ENCODE data around the gene FBXW9.
"Not testable (repeated sequence)": the region's sequence is repeated elsewhere in the genome, so short reads cannot be mapped to it uniquely, and the experiment has no call there.

FBXW9 gene

GRCh38 chr19:12726988-12727316 is 30.5 kb upstream of the FBXW9 start:
- H3K4me1 ChIP-seq (ENCODE audit: control insufficient read depth in 2 of 2, insufficient read depth in 2 of 2, low read length in 2 of 2), result peaks cover 11 to 15% of the 10 kb centered on the region in 2 donors
- no peaks in the 10 kb centered on the region for H3K27me3 ChIP-seq (ENCODE audit: control insufficient read depth in 2 of 2, insufficient read depth in 2 of 2, low read length in 2 of 2)
- H3K9me3 ChIP-seq (ENCODE audit: control insufficient read depth in 2 of 2, low read length in 2 of 2), result no peaks in the 10 kb centered on the region
- no peak overlapping the region for H3K9ac ChIP-seq (ENCODE audit: low read depth in 1 of 2, low read length in 2 of 2)
- H3K27ac ChIP-seq (ENCODE audit: low read depth in 2 of 2, low read length in 2 of 2), result no peak overlapping the region
- H3K4me3 ChIP-seq (ENCODE audit: low read length in 2 of 2), result no peak overlapping the region
- peaks cover 30 to 34% of the 10 kb centered on the region in 2 donors for H3K36me3 ChIP-seq (ENCODE audit: control insufficient read depth in 2 of 2, insufficient read depth in 2 of 2, low read length in 2 of 2)

GRCh38 chr19:12725612-12726011 is 29.2 kb upstream of the FBXW9 start:
- not testable (repeated sequence) for H3K27ac ChIP-seq (ENCODE audit: low read depth in 2 of 2, low read length in 2 of 2)
- H3K4me1 ChIP-seq (ENCODE audit: control insufficient read depth in 2 of 2, insufficient read depth in 2 of 2, low read length in 2 of 2), result peaks cover 20 to 25% of the 10 kb centered on the region in 2 donors

GRCh38 chr19:12723641-12724426 is 27.4 kb upstream of the FBXW9 start, which contains the start of gene TNPO2:
Gene TNPO2 (minus strand): TSS chr19:12723932. CDS start chr19:12720977, 2,955 bp downstream.
- no peaks in the 10 kb centered on the region for H3K9me3 ChIP-seq (ENCODE audit: control insufficient read depth in 2 of 2, low read length in 2 of 2)
- H3K27ac ChIP-seq (ENCODE audit: low read depth in 2 of 2, low read length in 2 of 2), result peak within 1 kb of the TSS; percentile 69 to 72

More at GRCh38 chr19:12725612-12726011, 29.2 kb upstream of the FBXW9 start:
- peaks cover 19 to 24% of the 10 kb centered on the region in 2 donors for H3K36me3 ChIP-seq (ENCODE audit: control insufficient read depth in 2 of 2, insufficient read depth in 2 of 2, low read length in 2 of 2)
- not testable (repeated sequence) for H3K4me3 ChIP-seq (ENCODE audit: low read length in 2 of 2); H3K27me3 ChIP-seq (ENCODE audit: control insufficient read depth in 2 of 2, insufficient read depth in 2 of 2, low read length in 2 of 2); H3K9ac ChIP-seq (ENCODE audit: low read depth in 1 of 2, low read length in 2 of 2); H3K9me3 ChIP-seq (ENCODE audit: control insufficient read depth in 2 of 2, low read length in 2 of 2)

GRCh38 chr19:12723381-12723640 is 26.9 kb upstream of the FBXW9 start:
- Histone ChIP-seq H3K4me1 (ENCODE audit: control insufficient read depth in 2 of 2, insufficient read depth in 2 of 2, low read length in 2 of 2) (peaks cover 21 to 29% of the 10 kb centered on the region in 2 donors), H3K9me3 (ENCODE audit: control insufficient read depth in 2 of 2, low read length in 2 of 2) (no peaks in the 10 kb centered on the region), H3K36me3 (ENCODE audit: control insufficient read depth in 2 of 2, insufficient read depth in 2 of 2, low read length in 2 of 2) (peaks cover 7 to 9% of the 10 kb centered on the region in 2 donors), H3K9ac (ENCODE audit: low read depth in 1 of 2, low read length in 2 of 2) (peak overlapping the region; percentile 65 to 73), H3K27ac (ENCODE audit: low read depth in 2 of 2, low read length in 2 of 2) (peak overlapping the region; percentile 45 to 72), H3K4me3 (ENCODE audit: low read length in 2 of 2) (peak overlapping the region; percentile 79 to 92), H3K27me3 (ENCODE audit: control insufficient read depth in 2 of 2, insufficient read depth in 2 of 2, low read length in 2 of 2) (no peaks in the 10 kb centered on the region)

More at GRCh38 chr19:12723641-12724426, 27.4 kb upstream of the FBXW9 start, which contains the start of gene TNPO2:
- Histone ChIP-seq H3K4me1 (ENCODE audit: control insufficient read depth in 2 of 2, insufficient read depth in 2 of 2, low read length in 2 of 2) (peaks cover 21 to 29% of the 10 kb centered on the region in 2 donors), H3K36me3 (ENCODE audit: control insufficient read depth in 2 of 2, insufficient read depth in 2 of 2, low read length in 2 of 2) (peaks cover 7 to 8% of the 10 kb centered on the region in 2 donors), H3K27me3 (ENCODE audit: control insufficient read depth in 2 of 2, insufficient read depth in 2 of 2, low read length in 2 of 2) (no peaks in the 10 kb centered on the region), H3K9ac (ENCODE audit: low read depth in 1 of 2, low read length in 2 of 2) (peak within 1 kb of the TSS; percentile 65 to 79), H3K4me3 (ENCODE audit: low read length in 2 of 2) (peak within 1 kb of the TSS; percentile 79 to 92)

- peak overlapping the region; percentile 79 to 92 for H3K4me3 ChIP-seq (ENCODE audit: low read length in 2 of 2)
These were observed 26.3 kb upstream of the FBXW9 start for GRCh38 chr19:12722566-12723380.

GRCh38 chr19:12721656-12722565 is 25.5 kb upstream of the FBXW9 start:
- peak overlapping the region; percentile 80 to 87 for H3K27ac ChIP-seq (ENCODE audit: low read depth in 2 of 2, low read length in 2 of 2)
- peak overlapping the region; percentile 79 to 92 for H3K4me3 ChIP-seq (ENCODE audit: low read length in 2 of 2)
- peak overlapping the region; percentile 78 to 85 for H3K9ac ChIP-seq (ENCODE audit: low read depth in 1 of 2, low read length in 2 of 2)
- H3K9me3 ChIP-seq (ENCODE audit: control insufficient read depth in 2 of 2, low read length in 2 of 2), result no peaks in the 10 kb centered on the region
- peaks cover 5 to 6% of the 10 kb centered on the region in 2 donors for H3K36me3 ChIP-seq (ENCODE audit: control insufficient read depth in 2 of 2, insufficient read depth in 2 of 2, low read length in 2 of 2)
- H3K4me1 ChIP-seq (ENCODE audit: control insufficient read depth in 2 of 2, insufficient read depth in 2 of 2, low read length in 2 of 2), result peaks cover 21 to 29% of the 10 kb centered on the region in 2 donors
- no peaks in the 10 kb centered on the region for H3K27me3 ChIP-seq (ENCODE audit: control insufficient read depth in 2 of 2, insufficient read depth in 2 of 2, low read length in 2 of 2)

More at GRCh38 chr19:12722566-12723380, 26.3 kb upstream of the FBXW9 start:
- H3K36me3 ChIP-seq (ENCODE audit: control insufficient read depth in 2 of 2, insufficient read depth in 2 of 2, low read length in 2 of 2), result peaks cover 5 to 6% of the 10 kb centered on the region in 2 donors
- H3K27ac ChIP-seq (ENCODE audit: low read depth in 2 of 2, low read length in 2 of 2), result peak overlapping the region; percentile 80 to 87
- no peaks in the 10 kb centered on the region for H3K27me3 ChIP-seq (ENCODE audit: control insufficient read depth in 2 of 2, insufficient read depth in 2 of 2, low read length in 2 of 2)
- H3K9me3 ChIP-seq (ENCODE audit: control insufficient read depth in 2 of 2, low read length in 2 of 2), result no peaks in the 10 kb centered on the region
- peaks cover 21 to 29% of the 10 kb centered on the region in 2 donors for H3K4me1 ChIP-seq (ENCODE audit: control insufficient read depth in 2 of 2, insufficient read depth in 2 of 2, low read length in 2 of 2)
- peak overlapping the region; percentile 78 to 79 for H3K9ac ChIP-seq (ENCODE audit: low read depth in 1 of 2, low read length in 2 of 2)

- H3K27me3 ChIP-seq (ENCODE audit: control insufficient read depth in 2 of 2, insufficient read depth in 2 of 2, low read length in 2 of 2), result no peaks in the 10 kb centered on the region
- peaks cover 8 to 11% of the 10 kb centered on the region in 2 donors for H3K36me3 ChIP-seq (ENCODE audit: control insufficient read depth in 2 of 2, insufficient read depth in 2 of 2, low read length in 2 of 2)
- peak overlapping the region; percentile 78 to 85 for H3K9ac ChIP-seq (ENCODE audit: low read depth in 1 of 2, low read length in 2 of 2)
- H3K4me3 ChIP-seq (ENCODE audit: low read length in 2 of 2), result peak overlapping the region; percentile 79 to 92
- H3K9me3 ChIP-seq (ENCODE audit: control insufficient read depth in 2 of 2, low read length in 2 of 2), result no peaks in the 10 kb centered on the region
- peaks cover 21 to 29% of the 10 kb centered on the region in 2 donors for H3K4me1 ChIP-seq (ENCODE audit: control insufficient read depth in 2 of 2, insufficient read depth in 2 of 2, low read length in 2 of 2)
- H3K27ac ChIP-seq (ENCODE audit: low read depth in 2 of 2, low read length in 2 of 2), result peak overlapping the region; percentile 80 to 87
These were observed 24.6 kb upstream of the FBXW9 start for GRCh38 chr19:12720851-12721655.

GRCh38 chr19:12720296-12720695 is 23.9 kb upstream of the FBXW9 start:
- Histone ChIP-seq H3K4me3 (ENCODE audit: low read length in 2 of 2) (peak overlapping the region in 1 of 2 donors; percentile 56), H3K4me1 (ENCODE audit: control insufficient read depth in 2 of 2, insufficient read depth in 2 of 2, low read length in 2 of 2) (peaks cover 21 to 29% of the 10 kb centered on the region in 2 donors), H3K27ac (ENCODE audit: low read depth in 2 of 2, low read length in 2 of 2) (peak overlapping the region in 1 of 2 donors; percentile 87)

GRCh38 chr19:12715929-12716328 is 19.5 kb upstream of the FBXW9 start:
- H3K9ac ChIP-seq (ENCODE audit: low read depth in 1 of 2, low read length in 2 of 2), result no peak overlapping the region
- peaks cover 30 to 49% of the 10 kb centered on the region in 2 donors for H3K36me3 ChIP-seq (ENCODE audit: control insufficient read depth in 2 of 2, insufficient read depth in 2 of 2, low read length in 2 of 2)
- no peak overlapping the region for H3K4me3 ChIP-seq (ENCODE audit: low read length in 2 of 2)
- peaks cover 5 to 7% of the 10 kb centered on the region in 2 donors for H3K4me1 ChIP-seq (ENCODE audit: control insufficient read depth in 2 of 2, insufficient read depth in 2 of 2, low read length in 2 of 2)
- H3K27ac ChIP-seq (ENCODE audit: low read depth in 2 of 2, low read length in 2 of 2), result no peak overlapping the region
- no peaks in the 10 kb centered on the region for H3K9me3 ChIP-seq (ENCODE audit: control insufficient read depth in 2 of 2, low read length in 2 of 2)
- H3K27me3 ChIP-seq (ENCODE audit: control insufficient read depth in 2 of 2, insufficient read depth in 2 of 2, low read length in 2 of 2), result no peaks in the 10 kb centered on the region

More at GRCh38 chr19:12720296-12720695, 23.9 kb upstream of the FBXW9 start:
- Histone ChIP-seq H3K9ac (ENCODE audit: low read depth in 1 of 2, low read length in 2 of 2) (peak overlapping the region in 1 of 2 donors; percentile 78), H3K36me3 (ENCODE audit: control insufficient read depth in 2 of 2, insufficient read depth in 2 of 2, low read length in 2 of 2) (peaks cover 11 to 16% of the 10 kb centered on the region in 2 donors), H3K27me3 (ENCODE audit: control insufficient read depth in 2 of 2, insufficient read depth in 2 of 2, low read length in 2 of 2) (no peaks in the 10 kb centered on the region), H3K9me3 (ENCODE audit: control insufficient read depth in 2 of 2, low read length in 2 of 2) (no peaks in the 10 kb centered on the region)
